ENCODE data around the gene SDK1.
"Not testable (repeated sequence)": the region's sequence is repeated elsewhere in the genome, so short reads cannot be mapped to it uniquely, and the experiment has no call there.

The SDK1 gene

DNA sequence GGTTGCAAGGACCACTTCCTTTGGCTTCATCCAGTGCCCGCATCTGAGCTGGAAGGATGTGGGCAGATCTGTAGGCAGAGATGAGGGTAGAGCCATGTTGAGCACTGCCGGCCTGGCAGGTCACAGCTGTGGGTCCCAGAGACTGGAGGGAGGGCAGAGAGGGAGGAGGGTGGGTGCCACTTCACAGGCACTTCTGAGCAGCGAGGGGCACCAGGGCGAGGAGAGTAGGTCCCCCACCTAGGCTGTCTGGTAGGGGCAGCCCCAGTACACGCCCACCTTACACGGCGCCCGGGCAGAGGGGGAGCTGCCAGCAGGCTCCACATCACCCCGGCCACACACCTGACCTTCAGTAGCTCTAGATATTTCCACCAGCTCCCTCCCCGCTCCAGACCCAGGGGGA lies 908.1 kb downstream of the SDK1 start:
- Histone ChIP-seq H3K9me3 (ENCODE audit: control insufficient read depth in 2 of 2, low read length in 2 of 2) (no peaks in the 10 kb centered on the region), H3K36me3 (ENCODE audit: control insufficient read depth in 2 of 2, insufficient read depth in 2 of 2, low read length in 2 of 2) (no peaks in the 10 kb centered on the region), H3K4me3 (ENCODE audit: low read length in 2 of 2) (no peak overlapping the region), H3K27me3 (ENCODE audit: control insufficient read depth in 1 of 2, insufficient read depth in 2 of 2, low read length in 2 of 2) (no peaks in the 10 kb centered on the region), H3K9ac (ENCODE audit: low read length in 2 of 2) (no peak overlapping the region), H3K4me1 (ENCODE audit: control insufficient read depth, insufficient read depth, low read length) (no peaks in the 10 kb centered on the region), H3K27ac (ENCODE audit: low read length) (no peak overlapping the region)

DNA sequence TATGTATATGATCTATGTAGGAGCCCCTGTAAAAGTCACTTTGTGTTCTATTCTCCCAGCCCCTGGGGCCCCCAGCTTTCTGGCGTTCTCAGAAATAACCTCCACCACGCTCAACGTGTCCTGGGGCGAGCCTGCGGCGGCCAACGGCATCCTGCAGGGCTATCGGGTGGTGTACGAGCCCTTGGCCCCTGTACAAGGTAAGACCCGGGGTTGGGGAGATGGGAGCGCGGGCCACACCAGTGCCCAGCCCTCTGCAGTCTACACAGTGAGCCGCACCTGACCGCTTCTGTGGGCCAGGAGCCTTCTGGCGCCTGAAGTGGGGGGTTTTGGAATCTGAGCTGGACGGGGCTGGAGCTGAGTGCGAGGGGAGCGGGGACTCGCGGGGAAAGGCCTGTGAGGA lies 908.9 kb downstream of the SDK1 start:
- no peaks in the 10 kb centered on the region for H3K27me3 ChIP-seq (ENCODE audit: control insufficient read depth in 1 of 2, insufficient read depth in 2 of 2, low read length in 2 of 2)

DNA sequence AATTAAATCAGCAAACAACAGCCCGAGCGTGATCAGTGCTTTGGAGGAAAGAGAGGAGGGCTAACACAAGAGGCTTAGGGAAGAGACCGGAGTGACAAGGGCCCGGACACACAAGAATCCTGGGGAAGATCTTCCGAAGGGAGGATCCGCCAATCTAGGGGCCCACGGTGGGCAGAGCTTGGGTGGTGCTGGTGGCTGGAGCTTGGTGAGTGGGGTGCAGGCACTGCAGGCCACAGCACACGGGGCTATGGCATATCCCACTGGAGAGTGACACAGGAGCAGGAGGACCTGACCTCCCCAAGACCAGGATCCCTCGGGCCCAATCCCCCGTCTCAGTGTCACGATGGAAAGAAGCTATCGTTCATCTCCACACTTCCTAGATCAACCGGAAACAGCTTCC lies 909.8 kb downstream of the SDK1 start:
- Histone ChIP-seq H3K4me1 (ENCODE audit: control insufficient read depth, insufficient read depth, low read length) (no peaks in the 10 kb centered on the region), H3K9ac (ENCODE audit: low read length in 2 of 2) (no peak overlapping the region), H3K4me3 (ENCODE audit: low read length in 2 of 2) (no peak overlapping the region), H3K27me3 (ENCODE audit: control insufficient read depth in 1 of 2, insufficient read depth in 2 of 2, low read length in 2 of 2) (no peaks in the 10 kb centered on the region), H3K36me3 (ENCODE audit: control insufficient read depth in 2 of 2, insufficient read depth in 2 of 2, low read length in 2 of 2) (no peaks in the 10 kb centered on the region), H3K9me3 (ENCODE audit: control insufficient read depth in 2 of 2, low read length in 2 of 2) (no peaks in the 10 kb centered on the region), H3K27ac (ENCODE audit: low read length) (no peak overlapping the region)

More for the DNA sequence above, 908.9 kb downstream of the SDK1 start:
- no peaks in the 10 kb centered on the region for H3K4me1 ChIP-seq (ENCODE audit: control insufficient read depth, insufficient read depth, low read length)
- H3K9ac ChIP-seq (ENCODE audit: low read length in 2 of 2): no peak overlapping the region
- H3K27ac ChIP-seq (ENCODE audit: low read length): no peak overlapping the region
- H3K36me3 ChIP-seq (ENCODE audit: control insufficient read depth in 2 of 2, insufficient read depth in 2 of 2, low read length in 2 of 2): no peaks in the 10 kb centered on the region
- H3K4me3 ChIP-seq (ENCODE audit: low read length in 2 of 2): no peak overlapping the region
- H3K9me3 ChIP-seq (ENCODE audit: control insufficient read depth in 2 of 2, low read length in 2 of 2): no peaks in the 10 kb centered on the region

DNA sequence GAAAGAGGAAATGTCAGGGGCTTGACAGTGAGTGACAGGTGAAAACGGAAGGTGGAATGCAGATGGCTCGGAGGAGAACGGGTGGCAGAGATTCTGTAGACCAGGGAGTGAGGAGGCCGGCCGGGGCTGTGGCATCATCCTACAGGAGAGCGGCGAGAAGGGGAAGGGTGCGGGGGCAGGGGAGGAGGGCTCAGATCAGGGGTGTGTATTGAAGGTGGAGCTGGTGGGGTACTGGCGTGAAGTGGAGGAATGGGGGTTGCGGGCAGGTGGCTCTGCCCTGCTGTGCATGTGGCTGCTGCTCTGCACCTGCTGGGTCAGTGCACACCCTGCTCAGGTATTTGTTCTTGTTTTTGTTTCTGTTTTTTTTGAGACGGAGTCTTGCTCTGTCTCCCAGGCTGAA lies 910.2 kb downstream of the SDK1 start:
- Histone ChIP-seq H3K27me3 (ENCODE audit: control insufficient read depth in 1 of 2, insufficient read depth in 2 of 2, low read length in 2 of 2) (no peaks in the 10 kb centered on the region), H3K9me3 (ENCODE audit: control insufficient read depth in 2 of 2, low read length in 2 of 2) (no peaks in the 10 kb centered on the region), H3K4me3 (ENCODE audit: low read length in 2 of 2) (no peak overlapping the region), H3K36me3 (ENCODE audit: control insufficient read depth in 2 of 2, insufficient read depth in 2 of 2, low read length in 2 of 2) (no peaks in the 10 kb centered on the region), H3K4me1 (ENCODE audit: control insufficient read depth, insufficient read depth, low read length) (no peaks in the 10 kb centered on the region), H3K27ac (ENCODE audit: low read length) (no peak overlapping the region), H3K9ac (ENCODE audit: low read length in 2 of 2) (no peak overlapping the region)

DNA sequence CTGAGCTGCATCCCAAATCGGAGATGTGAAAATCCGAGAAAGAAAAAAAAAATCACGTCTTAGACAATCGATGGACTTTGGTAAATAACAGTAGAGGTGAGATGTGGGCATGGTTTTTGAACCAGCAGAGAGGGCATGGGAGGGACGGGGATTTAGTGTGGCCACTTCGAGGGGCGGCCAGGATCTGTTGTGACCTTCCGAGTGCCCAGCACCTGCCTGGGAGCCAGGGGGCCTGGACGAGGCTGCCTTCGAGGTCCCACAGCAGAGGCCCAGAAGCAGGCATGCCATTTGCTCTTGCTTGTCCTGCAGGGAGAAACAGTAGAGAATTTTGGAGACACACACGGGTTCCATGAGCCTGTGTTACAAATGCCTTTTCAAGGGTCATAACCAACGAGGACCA lies 911.3 kb downstream of the SDK1 start:
- H3K27me3 ChIP-seq (ENCODE audit: control insufficient read depth in 1 of 2, insufficient read depth in 2 of 2, low read length in 2 of 2): no peaks in the 10 kb centered on the region
- no peak overlapping the region for H3K9ac ChIP-seq (ENCODE audit: low read length in 2 of 2)
- no peaks in the 10 kb centered on the region for H3K9me3 ChIP-seq (ENCODE audit: control insufficient read depth in 2 of 2, low read length in 2 of 2)
- no peaks in the 10 kb centered on the region for H3K4me1 ChIP-seq (ENCODE audit: control insufficient read depth, insufficient read depth, low read length)
- no peak overlapping the region for H3K4me3 ChIP-seq (ENCODE audit: low read length in 2 of 2)
- H3K27ac ChIP-seq (ENCODE audit: low read length): no peak overlapping the region
- H3K36me3 ChIP-seq (ENCODE audit: control insufficient read depth in 2 of 2, insufficient read depth in 2 of 2, low read length in 2 of 2): no peaks in the 10 kb centered on the region

DNA sequence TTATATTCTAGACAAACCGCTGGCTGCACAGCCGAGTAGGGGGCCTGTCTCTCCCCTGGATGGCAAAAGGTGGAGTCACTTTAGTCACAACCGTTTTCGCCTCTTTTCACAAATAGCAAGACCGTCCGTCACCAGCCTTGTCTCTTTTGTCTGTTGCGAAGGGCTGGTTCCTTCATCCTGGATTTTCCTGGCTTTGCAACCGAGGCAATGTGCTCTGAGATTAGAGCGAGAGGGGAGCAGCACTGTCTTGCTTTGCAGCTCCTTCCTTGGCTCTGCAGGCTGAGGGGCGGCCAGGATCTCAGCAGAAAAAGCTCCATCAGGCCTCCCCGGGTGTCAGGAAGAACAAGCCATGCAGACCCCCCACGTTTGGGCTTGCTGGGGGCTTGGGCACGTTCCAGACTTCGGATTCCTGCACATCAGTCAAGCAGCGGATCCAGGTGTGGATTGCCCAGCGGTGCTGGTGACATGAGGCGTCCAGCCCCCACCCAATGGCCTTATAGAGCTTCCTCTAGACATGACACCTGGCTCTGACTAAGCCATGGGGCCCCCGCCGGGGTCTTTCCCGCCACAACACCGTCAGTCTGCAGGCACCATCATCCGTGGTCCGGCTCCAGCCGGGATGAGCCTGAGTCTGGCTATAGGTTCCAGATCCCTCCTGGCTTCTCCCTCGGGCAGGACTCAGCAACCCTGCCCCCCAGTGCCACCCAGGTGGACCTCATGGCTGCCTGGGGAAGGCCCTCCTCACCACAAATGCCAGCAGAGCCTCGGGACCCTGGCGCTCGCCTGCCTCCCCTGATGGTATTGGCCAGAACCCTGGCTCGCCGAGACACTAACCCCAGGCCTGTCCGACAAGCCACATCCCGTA lies 913.5 kb downstream of the SDK1 start:
- H3K9me3 ChIP-seq (ENCODE audit: control insufficient read depth in 2 of 2, low read length in 2 of 2): no peaks in the 10 kb centered on the region
- no peak overlapping the region for H3K9ac ChIP-seq (ENCODE audit: low read length in 2 of 2)
- H3K4me1 ChIP-seq (ENCODE audit: control insufficient read depth, insufficient read depth, low read length): no peaks in the 10 kb centered on the region
- no peak overlapping the region for H3K4me3 ChIP-seq (ENCODE audit: low read length in 2 of 2)
- H3K27ac ChIP-seq (ENCODE audit: low read length): no peak overlapping the region
- no peaks in the 10 kb centered on the region for H3K36me3 ChIP-seq (ENCODE audit: control insufficient read depth in 2 of 2, insufficient read depth in 2 of 2, low read length in 2 of 2)
- no peaks in the 10 kb centered on the region for H3K27me3 ChIP-seq (ENCODE audit: control insufficient read depth in 1 of 2, insufficient read depth in 2 of 2, low read length in 2 of 2)

DNA sequence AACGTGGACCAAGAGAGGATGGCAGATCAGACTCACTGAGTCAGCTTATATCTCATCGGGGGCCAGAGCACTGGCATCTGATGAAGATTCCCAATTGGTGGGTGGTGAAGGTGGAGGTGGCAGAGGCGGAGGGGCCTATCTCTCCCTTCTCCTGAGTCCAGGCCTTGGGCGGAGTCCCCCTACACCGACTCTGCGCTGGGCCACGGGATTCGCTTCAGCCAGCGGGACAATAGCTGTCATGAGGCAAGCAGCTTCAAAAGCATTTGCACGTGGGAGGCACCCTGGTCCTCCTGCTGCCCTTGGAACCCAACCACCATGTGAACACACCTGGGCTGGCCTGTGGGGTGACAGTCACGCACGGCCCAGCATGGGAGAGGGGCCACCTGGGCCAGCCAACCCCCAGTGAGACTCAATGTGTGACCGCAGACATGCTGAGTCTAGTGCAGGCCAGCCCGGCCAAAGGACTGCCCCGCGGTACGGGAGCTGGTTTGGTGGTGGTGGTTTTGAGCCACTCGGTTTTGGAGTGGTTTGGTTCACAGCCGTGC lies 914.2 kb downstream of the SDK1 start:
- Histone ChIP-seq H3K9ac (ENCODE audit: low read length in 2 of 2) (no peak overlapping the region), H3K9me3 (ENCODE audit: control insufficient read depth in 2 of 2, low read length in 2 of 2) (no peaks in the 10 kb centered on the region), H3K27ac (ENCODE audit: low read length) (no peak overlapping the region), H3K36me3 (ENCODE audit: control insufficient read depth in 2 of 2, insufficient read depth in 2 of 2, low read length in 2 of 2) (no peaks in the 10 kb centered on the region), H3K4me1 (ENCODE audit: control insufficient read depth, insufficient read depth, low read length) (no peaks in the 10 kb centered on the region), H3K27me3 (ENCODE audit: control insufficient read depth in 1 of 2, insufficient read depth in 2 of 2, low read length in 2 of 2) (no peaks in the 10 kb centered on the region), H3K4me3 (ENCODE audit: low read length in 2 of 2) (no peak overlapping the region)

DNA sequence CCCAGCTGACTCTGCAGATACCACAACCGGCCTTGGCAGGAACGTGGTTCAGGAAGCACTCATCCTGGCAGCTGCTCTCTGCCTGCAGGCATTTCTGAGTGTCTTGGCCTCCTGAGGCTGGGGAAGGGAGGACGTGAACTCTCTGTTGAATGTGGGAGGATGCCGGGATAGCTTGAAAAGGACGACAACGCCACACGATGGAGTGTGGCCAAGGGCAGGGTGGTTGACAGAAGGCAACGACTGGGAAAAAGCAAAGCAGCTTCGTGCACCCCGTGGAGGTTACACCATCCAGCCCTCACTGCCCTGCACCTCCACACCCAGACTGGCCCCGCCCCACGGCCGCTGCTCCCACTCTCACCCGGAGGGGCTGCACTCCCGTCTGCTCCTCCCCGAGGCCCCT lies 915.0 kb downstream of the SDK1 start:
- Histone ChIP-seq H3K36me3 (ENCODE audit: control insufficient read depth in 2 of 2, insufficient read depth in 2 of 2, low read length in 2 of 2) (no peaks in the 10 kb centered on the region), H3K27me3 (ENCODE audit: control insufficient read depth in 1 of 2, insufficient read depth in 2 of 2, low read length in 2 of 2) (no peaks in the 10 kb centered on the region), H3K4me3 (ENCODE audit: low read length in 2 of 2) (no peak overlapping the region), H3K9me3 (ENCODE audit: control insufficient read depth in 2 of 2, low read length in 2 of 2) (no peaks in the 10 kb centered on the region), H3K27ac (ENCODE audit: low read length) (no peak overlapping the region), H3K4me1 (ENCODE audit: control insufficient read depth, insufficient read depth, low read length) (no peaks in the 10 kb centered on the region), H3K9ac (ENCODE audit: low read length in 2 of 2) (no peak overlapping the region)

DNA sequence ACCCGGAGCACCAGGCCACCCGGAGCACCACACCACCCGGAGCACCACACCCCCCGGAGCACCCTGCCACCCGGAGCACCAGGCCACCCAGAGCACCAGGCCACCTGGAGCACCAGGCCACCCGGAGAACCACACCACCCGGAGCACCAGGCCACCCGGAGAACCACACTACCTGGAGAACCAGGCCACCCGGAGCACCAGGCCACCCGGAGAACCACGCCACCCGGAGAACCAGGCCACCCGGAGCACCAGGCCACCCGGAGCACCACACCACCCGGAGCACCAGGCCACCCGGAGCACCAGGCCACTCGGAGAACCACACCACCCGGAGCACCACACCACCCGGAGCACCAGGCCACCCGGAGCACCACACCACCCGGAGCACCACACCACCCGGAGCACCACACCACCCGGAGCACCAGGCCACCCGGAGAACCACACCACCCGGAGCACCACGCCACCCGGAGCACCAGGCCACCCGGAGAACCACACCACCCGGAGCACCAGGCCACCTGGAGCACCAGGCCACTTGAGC lies 916.1 kb downstream of the SDK1 start:
- H3K27ac ChIP-seq (ENCODE audit: low read length); H3K4me3 ChIP-seq (ENCODE audit: low read length in 2 of 2); H3K9ac ChIP-seq (ENCODE audit: low read length in 2 of 2); H3K4me1 ChIP-seq (ENCODE audit: control insufficient read depth, insufficient read depth, low read length); H3K9me3 ChIP-seq (ENCODE audit: control insufficient read depth in 2 of 2, low read length in 2 of 2); H3K36me3 ChIP-seq (ENCODE audit: control insufficient read depth in 2 of 2, insufficient read depth in 2 of 2, low read length in 2 of 2); H3K27me3 ChIP-seq (ENCODE audit: control insufficient read depth in 1 of 2, insufficient read depth in 2 of 2, low read length in 2 of 2): not testable (repeated sequence)

DNA sequence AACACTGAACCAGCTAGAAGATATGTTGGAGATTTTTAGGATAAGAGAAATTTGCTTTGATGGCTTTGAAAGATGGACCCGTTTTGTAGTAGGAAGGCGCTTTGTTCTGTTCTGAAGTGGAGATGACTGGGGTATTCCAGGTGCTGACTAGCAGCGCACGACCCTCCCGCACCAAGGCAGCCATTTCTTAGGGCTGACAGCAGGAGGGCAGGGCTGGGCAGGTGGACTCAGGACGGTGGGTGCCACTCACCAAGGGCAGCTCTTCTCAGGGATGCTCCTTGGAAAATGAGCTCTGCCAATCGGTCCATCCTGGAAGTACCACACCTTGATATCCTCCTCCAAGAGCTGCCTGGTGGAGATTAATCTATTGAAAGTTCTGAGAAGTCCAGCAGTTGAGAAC lies 917.4 kb downstream of the SDK1 start:
- Histone ChIP-seq H3K9ac (ENCODE audit: low read length in 2 of 2) (no peak overlapping the region), H3K4me3 (ENCODE audit: low read length in 2 of 2) (no peak overlapping the region), H3K4me1 (ENCODE audit: control insufficient read depth, insufficient read depth, low read length) (no peaks in the 10 kb centered on the region), H3K36me3 (ENCODE audit: control insufficient read depth in 2 of 2, insufficient read depth in 2 of 2, low read length in 2 of 2) (no peaks in the 10 kb centered on the region), H3K27ac (ENCODE audit: low read length) (no peak overlapping the region), H3K27me3 (ENCODE audit: control insufficient read depth in 1 of 2, insufficient read depth in 2 of 2, low read length in 2 of 2) (no peaks in the 10 kb centered on the region), H3K9me3 (ENCODE audit: control insufficient read depth in 2 of 2, low read length in 2 of 2) (no peaks in the 10 kb centered on the region)

DNA sequence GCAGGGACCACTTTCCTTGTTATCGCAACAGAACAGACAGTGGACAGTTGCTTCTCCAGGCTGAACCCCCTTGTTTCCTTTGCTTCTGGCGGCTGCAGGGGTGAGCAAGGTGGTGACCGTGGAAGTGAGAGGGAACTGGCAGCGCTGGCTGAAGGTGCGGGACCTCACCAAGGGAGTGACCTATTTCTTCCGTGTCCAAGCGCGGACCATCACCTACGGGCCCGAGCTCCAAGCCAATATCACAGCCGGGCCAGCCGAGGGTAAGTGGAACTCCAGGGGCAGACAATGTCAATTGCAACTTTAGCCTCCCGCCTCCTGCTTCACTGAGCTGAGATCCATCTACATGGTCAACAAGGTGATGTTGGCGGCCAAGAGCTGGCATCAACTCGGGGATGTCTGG lies 919.0 kb downstream of the SDK1 start:
- Histone ChIP-seq H3K27me3 (ENCODE audit: control insufficient read depth in 1 of 2, insufficient read depth in 2 of 2, low read length in 2 of 2) (no peaks in the 10 kb centered on the region), H3K4me3 (ENCODE audit: low read length in 2 of 2) (no peak overlapping the region), H3K36me3 (ENCODE audit: control insufficient read depth in 2 of 2, insufficient read depth in 2 of 2, low read length in 2 of 2) (no peaks in the 10 kb centered on the region), H3K9ac (ENCODE audit: low read length in 2 of 2) (no peak overlapping the region), H3K9me3 (ENCODE audit: control insufficient read depth in 2 of 2, low read length in 2 of 2) (no peaks in the 10 kb centered on the region), H3K27ac (ENCODE audit: low read length) (no peak overlapping the region), H3K4me1 (ENCODE audit: control insufficient read depth, insufficient read depth, low read length) (no peaks in the 10 kb centered on the region)

All from stomach smooth muscle (tissue), 2 donors.